Measurements from ENCODE around the gene C1QL4. TPM values are rescaled to one million over a fixed set of nuclear protein-coding genes. Genes with fewer than 3 reads are reported as not detected.

C1QL4 gene
- polyA plus RNA-seq, 3 donors: not detected

GRCh38 chr12:49325606-49326005, 11.4 kb downstream of the C1QL4 start:
- peaks cover 21% of the 10 kb centered on the region for H3K4me1 Mint-ChIP-seq

GRCh38 chr12:49323524-49324097, 13.4 kb downstream of the C1QL4 start:
- 41% methylated on average over 7 of the region's 19 CpGs for WGBS (ENCODE audit: insufficient coverage)
- H4K20me1 ChIP-seq (ENCODE audit: insufficient read depth, low read length): no peaks in the 10 kb centered on the region
- Mint-ChIP-seq H3K36me3 (peaks cover 16 to 38% of the 10 kb centered on the region in 2 donors), H3K4me3 (peak overlapping the region; percentile 97 to 100), H3K4me1 (peaks cover 21% of the 10 kb centered on the region), H3K27me3 (ENCODE audit: low read depth in 3 of 3) (peaks cover 2 to 7% (median 5%) of the 10 kb centered on the region in 3 donors), H3K9me3 (no peaks in the 10 kb centered on the region), H3K27ac (peak overlapping the region in 4 of 7 donors; percentile 79 to 93 (median 90))
- peak overlapping the region; percentile 53 for H3K9ac ChIP-seq (ENCODE audit: insufficient read depth, low read length, poor library complexity, severe bottlenecking)
- peak overlapping the region; percentile 87 for H3K4me2 ChIP-seq (replicated peaks; ENCODE audit: extremely low read depth, low read length, poor library complexity, severe bottlenecking)
- H3K4me1 ChIP-seq (ENCODE audit: control insufficient read depth in 1 of 2, insufficient read depth in 2 of 2, low read length in 2 of 2): peaks cover 17 to 21% of the 10 kb centered on the region in 2 donors
- no peak for TF ChIP-seq CTCF (IDR thresholded peaks at IDR 0.05)
- H3K9me3 ChIP-seq (replicated peaks in 1 of 2; ENCODE audit: control insufficient read depth in 1 of 2, insufficient read depth in 1 of 2, low read length in 2 of 2): no peaks in the 10 kb centered on the region
- intact Hi-C loops (cut with micrococcal nuclease): no loop called here
- H2AFZ ChIP-seq (ENCODE audit: insufficient read depth, low read depth, low read length, poor library complexity, severe bottlenecking): peak overlapping the region; percentile 87
- H3K79me2 ChIP-seq (ENCODE audit: insufficient read depth, low read length): peaks cover 19% of the 10 kb centered on the region
- no peaks in the 10 kb centered on the region for H3K27me3 ChIP-seq (ENCODE audit: control insufficient read depth in 2 of 2, insufficient read depth in 2 of 2, low read length in 2 of 2)
- peaks cover 7 to 30% of the 10 kb centered on the region in 2 donors for H3K36me3 ChIP-seq (replicated peaks in 1 of 2; ENCODE audit: control insufficient read depth in 1 of 2, insufficient read depth in 2 of 2, low read length in 2 of 2)
- peak overlapping the region; percentile 63 to 80 (median 64) for H3K4me3 ChIP-seq (replicated peaks in 1 of 3; ENCODE audit: low read depth in 2 of 3, low read length in 3 of 3)
- peak overlapping the region in 1 of 2 donors; percentile 46 for H3K27ac ChIP-seq (ENCODE audit: low read depth in 1 of 2, low read length in 2 of 2)
- DNase-seq: no peak

More at GRCh38 chr12:49325606-49326005, 11.4 kb downstream of the C1QL4 start:
- Mint-ChIP-seq H3K4me3 (no peak overlapping the region), H3K27me3 (ENCODE audit: low read depth in 3 of 3) (peaks cover 0 to 8% (median 5%) of the 10 kb centered on the region in 3 donors), H3K27ac (peak overlapping the region in 1 of 7 donors; percentile 50), H3K9me3 (no peaks in the 10 kb centered on the region), H3K36me3 (peaks cover 33 to 58% of the 10 kb centered on the region in 2 donors)
- Histone ChIP-seq H3K36me3 (replicated peaks in 1 of 2; ENCODE audit: control insufficient read depth in 1 of 2, insufficient read depth in 2 of 2, low read length in 2 of 2) (peaks cover 16 to 49% of the 10 kb centered on the region in 2 donors), H3K9ac (ENCODE audit: insufficient read depth, low read length, poor library complexity, severe bottlenecking) (no peak overlapping the region), H3K27ac (ENCODE audit: low read depth in 1 of 2, low read length in 2 of 2) (no peak overlapping the region), H4K20me1 (ENCODE audit: insufficient read depth, low read length) (no peaks in the 10 kb centered on the region), H3K9me3 (replicated peaks in 1 of 2; ENCODE audit: control insufficient read depth in 1 of 2, insufficient read depth in 1 of 2, low read length in 2 of 2) (no peaks in the 10 kb centered on the region), H3K4me2 (replicated peaks; ENCODE audit: extremely low read depth, low read length, poor library complexity, severe bottlenecking) (no peak overlapping the region), H3K4me1 (ENCODE audit: control insufficient read depth in 1 of 2, insufficient read depth in 2 of 2, low read length in 2 of 2) (peaks cover 17 to 21% of the 10 kb centered on the region in 2 donors), H3K4me3 (replicated peaks in 1 of 3; ENCODE audit: low read depth in 2 of 3, low read length in 3 of 3) (no peak overlapping the region), H3K79me2 (ENCODE audit: insufficient read depth, low read length) (peaks cover 19% of the 10 kb centered on the region), H2AFZ (ENCODE audit: insufficient read depth, low read depth, low read length, poor library complexity, severe bottlenecking) (no peak overlapping the region), H3K27me3 (ENCODE audit: control insufficient read depth in 2 of 2, insufficient read depth in 2 of 2, low read length in 2 of 2) (no peaks in the 10 kb centered on the region)
- no peak for TF ChIP-seq CTCF (IDR thresholded peaks at IDR 0.05)
- DNase-seq: no peak
- WGBS (ENCODE audit: insufficient coverage): 97% methylated on average over 5 of the region's 6 CpGs
- intact Hi-C loops (cut with micrococcal nuclease): no loop called here

Data from CD14-positive monocyte (primary cell).